GM03348 (cell line): ENCODE data around the gene DYNLRB1.
A peak's percentile ranks its signal among the peaks of the same experiment; 100 is the strongest.
"Not testable (repeated sequence)": the region's sequence is repeated elsewhere in the genome, so short reads cannot be mapped to it uniquely, and the experiment has no call there.

ENCODE experiments used
- DNase-seq: peaks from one replicate; pipeline ENCODE4 v3.0.0; 2012; ENCODE audit warnings: low spot score

DYNLRB1 gene

DNA sequence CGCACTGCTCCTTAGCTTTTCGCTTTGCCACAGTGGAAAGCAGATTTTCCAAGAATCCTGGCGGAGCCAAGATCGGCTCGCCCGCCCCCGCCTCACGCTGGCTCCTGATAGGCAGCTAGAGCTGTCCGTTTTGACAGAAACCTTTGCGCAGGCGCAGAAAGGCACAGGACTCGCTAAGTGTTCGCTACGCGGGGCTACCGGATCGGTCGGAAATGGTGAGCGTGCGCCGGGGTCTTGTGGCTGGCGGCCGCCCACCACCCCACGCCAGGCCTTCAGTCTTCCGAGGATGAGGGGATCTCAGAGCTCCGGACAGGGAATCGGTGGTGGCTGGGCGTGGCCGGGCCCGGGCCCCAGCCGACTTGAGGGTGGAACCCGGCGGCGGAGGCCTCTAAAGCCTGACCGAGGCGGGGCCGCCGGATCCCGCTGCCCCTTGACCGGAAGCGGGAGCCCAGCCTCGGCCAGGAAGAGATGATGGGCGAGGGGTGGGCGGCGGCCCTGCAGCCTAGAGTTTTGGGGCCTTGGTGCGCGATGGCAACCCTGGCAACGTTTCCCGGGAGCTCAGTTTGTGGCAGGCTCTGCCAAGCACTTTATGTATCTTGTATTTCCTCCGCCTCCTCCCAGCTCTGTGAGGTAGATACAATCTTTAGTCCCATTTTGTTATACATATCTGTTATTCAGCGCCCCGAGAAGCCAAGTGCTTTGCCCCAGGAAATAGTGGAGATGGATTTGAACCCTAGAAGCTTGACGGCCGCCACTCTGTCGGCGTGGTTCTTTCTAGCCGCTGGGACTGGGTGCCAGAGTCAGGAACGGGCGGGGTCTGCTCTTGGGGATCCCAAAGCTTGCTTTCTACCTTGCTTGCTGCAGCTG lies at the start of gene DYNLRB1:
DYNLRB1 (plus strand) TSS at position 176 of the 867 bp plus-strand sequence; CDS start at position 213, 37 bp downstream.
- peak; percentile 96 for DNase-seq

- DNase-seq = no peak
These were observed 47.3 kb upstream of the DYNLRB1 start for GRCh38 chr20:34468951-34469350.

DNA sequence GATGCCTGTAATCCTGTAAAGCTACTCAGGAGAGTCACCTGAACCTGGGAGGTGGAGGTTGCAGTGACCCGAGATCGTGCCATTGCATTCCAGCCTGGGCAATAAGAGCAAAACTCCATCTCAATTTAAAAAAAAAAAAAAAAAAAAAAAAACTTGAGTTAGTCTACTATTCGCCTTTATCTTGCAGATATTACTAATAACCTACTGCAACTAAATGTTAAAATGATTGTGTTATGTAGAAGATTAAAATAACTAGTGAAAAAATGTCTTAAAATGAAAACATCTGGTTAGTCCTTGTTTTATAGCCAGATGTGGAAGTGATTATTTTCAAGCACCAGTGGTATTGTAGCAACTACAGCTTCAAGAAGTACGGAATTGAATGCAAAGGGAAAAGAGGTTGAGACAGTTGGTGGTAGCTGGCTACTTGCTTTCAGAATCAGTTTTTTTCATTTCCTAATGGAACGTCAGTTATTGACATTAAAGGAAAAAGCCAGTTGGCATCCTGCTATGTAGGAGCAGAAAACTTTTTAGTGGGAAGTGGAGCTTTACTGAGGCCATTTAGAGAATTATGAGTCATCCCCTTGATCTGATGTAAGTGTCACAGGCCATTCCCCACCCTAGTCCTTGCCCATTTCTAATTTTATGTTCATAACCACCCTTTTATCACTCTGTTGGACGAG lies 43.8 kb upstream of the DYNLRB1 start:
- peak; percentile 70 for DNase-seq

DNA sequence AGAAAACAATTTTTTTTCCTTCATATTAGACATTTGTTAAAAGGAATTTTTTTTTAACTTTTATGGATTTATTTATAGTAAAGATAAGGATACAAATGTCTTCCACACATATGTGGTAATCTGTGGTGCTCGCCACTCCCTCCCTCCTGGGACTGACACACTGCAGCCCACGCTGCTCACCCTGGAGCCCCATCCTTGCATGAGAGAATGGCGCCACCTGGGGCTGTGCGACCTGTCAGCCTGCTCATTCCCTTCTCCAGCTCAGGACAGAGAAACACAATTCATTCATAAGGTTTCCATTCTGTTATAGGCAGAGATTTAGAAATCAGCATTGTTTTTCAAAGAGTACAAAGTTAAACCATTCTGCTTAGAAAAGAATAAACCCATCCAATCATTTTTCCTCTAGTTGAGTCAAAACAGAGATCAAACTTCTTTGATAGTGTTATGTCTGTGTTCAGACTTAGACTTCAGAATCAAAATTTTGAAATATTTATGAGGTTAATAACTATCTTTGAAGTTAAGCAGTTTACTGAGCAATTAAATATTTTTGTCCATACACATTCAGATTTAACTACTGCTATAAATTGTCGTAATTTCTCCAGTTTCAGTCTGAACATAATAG lies 42.8 kb upstream of the DYNLRB1 start:
- DNase-seq = peak; percentile 63

DNA sequence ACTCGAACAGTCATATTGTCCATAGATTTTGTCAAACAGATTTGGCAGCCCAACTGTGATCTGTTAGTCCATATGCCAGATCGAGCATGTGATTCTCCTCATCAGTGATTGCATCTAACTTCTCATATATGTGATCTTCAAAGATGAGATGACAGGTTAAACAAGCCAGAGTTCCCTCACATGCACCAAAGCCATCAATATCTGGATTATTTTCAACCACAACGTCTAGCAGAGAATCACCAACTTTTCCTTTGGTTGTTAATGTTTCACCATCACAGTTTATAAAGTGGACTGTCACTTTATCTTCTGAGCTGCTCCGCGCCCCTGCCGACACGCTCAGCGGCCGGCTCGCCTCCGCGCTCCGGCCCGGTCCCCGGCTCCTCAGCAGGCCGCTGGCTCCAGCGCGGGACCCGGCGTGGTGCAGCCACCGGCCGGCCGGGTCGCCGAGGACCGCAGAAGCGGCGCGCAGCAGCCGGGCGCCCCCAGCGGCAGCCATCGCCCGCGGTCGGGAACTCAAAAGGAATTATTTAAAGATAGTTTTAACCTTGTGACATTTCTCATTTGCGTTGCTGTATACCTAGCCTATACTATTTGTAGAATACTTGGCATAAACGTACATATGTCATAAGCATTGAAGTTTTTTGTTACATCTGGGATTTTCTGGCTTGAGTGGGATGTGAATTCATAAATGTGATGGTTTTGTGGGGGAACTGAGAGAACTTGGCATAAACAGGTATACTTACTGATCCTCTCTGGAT lies 40.1 kb upstream of the DYNLRB1 start:
- no peak for DNase-seq

DNA sequence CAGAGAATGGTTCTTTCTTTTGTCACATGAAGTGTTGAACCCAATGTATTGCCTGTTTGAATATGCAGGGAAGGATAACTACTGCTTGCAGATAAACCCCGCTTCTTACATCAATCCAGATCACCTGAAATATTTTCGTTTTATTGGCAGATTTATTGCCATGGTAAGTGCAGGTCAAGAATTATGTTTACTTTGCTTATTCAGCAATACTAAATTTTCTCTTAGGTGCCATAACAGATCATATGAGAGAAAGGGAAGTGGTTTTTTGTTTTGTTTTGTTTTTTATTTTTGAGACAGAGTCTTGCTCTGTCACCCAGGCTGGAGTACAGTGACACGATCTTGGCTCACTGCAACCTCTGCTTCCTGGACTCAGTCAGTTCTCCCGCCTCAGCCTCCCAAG lies 36.6 kb upstream of the DYNLRB1 start:
- DNase-seq = no peak

DNA sequence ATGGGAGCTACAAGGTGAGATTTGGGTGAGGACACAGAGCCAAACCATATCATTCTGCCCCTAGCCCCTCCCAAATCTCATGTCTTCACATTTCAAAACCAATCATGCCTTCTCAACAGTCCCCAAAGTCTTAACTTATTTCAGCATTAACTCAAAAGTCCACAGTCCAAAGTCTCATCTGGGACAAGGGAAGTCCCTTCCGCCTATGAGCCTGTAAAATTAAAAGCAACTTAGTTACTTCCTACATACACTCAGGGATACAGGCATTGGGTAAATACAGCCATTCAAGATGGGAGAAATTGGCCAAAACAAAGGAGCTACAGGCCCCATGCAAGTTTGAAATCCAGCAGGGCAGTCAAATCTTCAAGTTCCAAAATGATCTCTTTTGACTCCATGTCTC lies 34.1 kb upstream of the DYNLRB1 start:
- DNase-seq = not testable (repeated sequence)

- not testable (repeated sequence) for DNase-seq
These were observed 32.5 kb upstream of the DYNLRB1 start for GRCh38 chr20:34483585-34484220.

GRCh38 chr20:34485068-34485634 lies 31.1 kb upstream of the DYNLRB1 start:
- DNase-seq = no peak

GRCh38 chr20:34491226-34491931 lies 24.8 kb upstream of the DYNLRB1 start:
- DNase-seq = no peak

- no peak for DNase-seq
These were observed 24.2 kb upstream of the DYNLRB1 start for GRCh38 chr20:34491932-34492509.

- DNase-seq = no peak
These were observed 22.6 kb upstream of the DYNLRB1 start for GRCh38 chr20:34493646-34494045.

- no peak for DNase-seq
These were observed 20.9 kb upstream of the DYNLRB1 start for GRCh38 chr20:34495307-34495706.

DNA sequence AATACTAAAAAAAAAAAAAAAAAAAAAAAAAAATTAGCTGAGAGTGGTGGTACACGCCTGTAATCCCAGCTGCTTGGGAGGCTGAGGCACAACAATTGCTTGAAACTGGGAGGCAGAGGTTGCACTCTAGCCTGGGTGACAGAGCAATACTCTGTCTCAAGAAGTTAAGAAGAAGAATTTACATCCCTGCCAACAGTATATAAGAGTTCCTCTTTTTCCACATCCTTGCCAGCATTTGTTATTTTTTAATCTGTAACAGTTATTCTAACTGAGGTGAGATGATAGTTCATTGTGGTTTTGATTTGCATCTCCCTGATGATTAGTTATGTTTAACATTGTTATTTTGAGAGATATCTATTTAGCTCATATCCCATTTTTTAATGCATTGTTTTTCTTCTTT lies 20.3 kb upstream of the DYNLRB1 start:
- DNase-seq = no peak

- not testable (repeated sequence) for DNase-seq
These were observed 18.6 kb upstream of the DYNLRB1 start for GRCh38 chr20:34497596-34497995.

- DNase-seq = no peak
These were observed 15.4 kb upstream of the DYNLRB1 start for GRCh38 chr20:34500823-34501222.

DNA sequence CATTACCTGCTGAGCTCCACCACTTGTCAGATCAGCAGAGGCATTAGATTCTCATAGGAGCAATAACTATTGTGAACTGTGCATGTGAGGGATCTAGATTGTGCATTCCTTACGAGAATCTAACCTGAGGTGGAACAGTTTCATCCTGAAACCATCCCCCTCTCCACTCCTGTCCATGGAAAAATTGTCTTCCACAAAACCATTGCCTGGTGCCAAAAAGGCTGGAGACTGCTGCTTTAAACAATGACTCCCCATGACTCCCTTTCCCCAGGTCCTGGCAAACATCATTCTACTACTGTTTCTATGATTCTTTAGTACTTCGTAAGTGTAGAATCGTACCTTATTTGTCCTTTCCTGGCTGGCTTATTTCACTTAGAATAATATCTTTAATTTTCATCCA lies 9.7 kb upstream of the DYNLRB1 start:
- DNase-seq = no peak

DNA sequence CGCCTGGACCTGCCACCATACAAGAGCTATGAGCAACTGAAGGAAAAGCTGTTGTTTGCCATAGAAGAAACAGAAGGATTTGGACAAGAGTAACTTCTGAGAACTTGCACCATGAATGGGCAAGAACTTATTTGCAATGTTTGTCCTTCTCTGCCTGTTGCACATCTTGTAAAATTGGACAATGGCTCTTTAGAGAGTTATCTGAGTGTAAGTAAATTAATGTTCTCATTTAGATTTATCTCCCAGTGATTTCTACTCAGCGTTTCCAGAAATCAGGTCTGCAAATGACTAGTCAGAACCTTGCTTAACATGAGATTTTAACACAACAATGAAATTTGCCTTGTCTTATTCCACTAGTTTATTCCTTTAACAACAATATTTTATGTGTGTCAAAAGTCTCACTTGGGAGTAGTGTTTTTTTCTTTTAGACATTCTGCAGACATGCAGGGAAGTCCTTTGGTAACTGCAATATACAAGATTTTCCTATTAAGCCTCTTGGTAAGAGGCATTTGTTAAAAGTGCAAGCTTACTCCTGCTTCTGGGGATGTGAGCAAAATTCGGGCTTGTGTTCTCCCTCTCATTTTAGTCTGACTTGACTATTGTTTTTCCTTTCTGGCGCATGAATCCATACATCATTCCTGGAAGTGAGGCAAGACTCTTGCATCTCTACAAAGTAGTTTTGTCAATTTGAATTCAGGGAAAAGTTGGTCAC lies 8.4 kb upstream of the DYNLRB1 start:
- no peak for DNase-seq

- DNase-seq = no peak
These were observed 5.6 kb upstream of the DYNLRB1 start for GRCh38 chr20:34510575-34510974.

GRCh38 chr20:34511891-34512265 lies 4.3 kb upstream of the DYNLRB1 start:
- DNase-seq = no peak
